Measurements from ENCODE around the gene GPATCH8. TPM values are rescaled to one million over a fixed set of nuclear protein-coding genes. Genes with fewer than 3 reads are reported as not detected.
"Not testable (repeated sequence)": the region's sequence is repeated elsewhere in the genome, so short reads cannot be mapped to it uniquely, and the experiment has no call there.

The GPATCH8 gene
- total RNA-seq, 1 experiment from 2014 or later = 23.2 TPM

DNA sequence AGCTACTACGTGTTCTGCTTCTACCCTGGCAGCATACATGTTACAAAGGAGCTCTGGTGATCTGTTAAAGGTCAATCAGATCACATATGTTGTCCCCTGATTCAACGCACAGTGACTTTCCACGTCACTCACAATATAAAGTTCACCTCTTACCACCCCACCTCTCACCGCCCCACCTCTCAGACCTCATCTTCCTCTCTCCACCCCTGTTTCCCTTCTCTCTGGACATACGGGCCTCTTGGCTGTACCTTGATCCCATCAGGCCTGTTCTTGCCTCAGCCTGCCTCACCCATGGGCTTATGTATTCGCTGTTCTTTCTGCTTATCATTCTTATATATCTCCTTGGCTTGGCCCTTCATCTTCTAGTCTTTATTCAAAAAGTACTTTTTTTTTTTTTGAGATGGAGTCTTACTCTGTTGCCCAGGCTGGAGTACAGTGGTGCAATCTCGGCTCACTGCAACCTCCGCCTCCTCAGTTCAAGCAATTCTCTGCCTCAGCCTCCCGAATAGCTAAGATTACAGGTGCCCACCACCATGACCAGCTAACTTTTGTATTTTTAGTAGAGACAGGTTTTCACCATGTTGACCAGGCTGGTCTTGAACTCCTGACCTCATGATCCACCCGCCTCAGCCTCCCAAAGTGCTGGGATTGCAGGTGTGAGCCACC is 3.9 kb upstream of the GPATCH8 start:
- peak; percentile 20 for DNase-seq
- not testable (repeated sequence) for H3K9me2 ChIP-seq (replicated peaks; ENCODE audit: insufficient read depth, low read length); H4K20me1 ChIP-seq (ENCODE audit: insufficient read depth, low read depth, low read length); H3K9me3 ChIP-seq (ENCODE audit: low read length); H2AFZ ChIP-seq (ENCODE audit: low read length); H3K36me3 ChIP-seq (ENCODE audit: insufficient read depth, low read length); H3K9ac ChIP-seq (ENCODE audit: low read length); H3K4me3 ChIP-seq (ENCODE audit: low read length); H3K4me2 ChIP-seq (ENCODE audit: low read depth, low read length, poor library complexity, severe bottlenecking); H3K27me3 ChIP-seq (ENCODE audit: low read length); H3K27ac ChIP-seq (ENCODE audit: low read length)
- Histone ChIP-seq H3K4me1 (ENCODE audit: low read length) (peaks cover 15% of the 10 kb centered on the region), H3K79me2 (ENCODE audit: low read length) (peaks cover 17% of the 10 kb centered on the region)

DNA sequence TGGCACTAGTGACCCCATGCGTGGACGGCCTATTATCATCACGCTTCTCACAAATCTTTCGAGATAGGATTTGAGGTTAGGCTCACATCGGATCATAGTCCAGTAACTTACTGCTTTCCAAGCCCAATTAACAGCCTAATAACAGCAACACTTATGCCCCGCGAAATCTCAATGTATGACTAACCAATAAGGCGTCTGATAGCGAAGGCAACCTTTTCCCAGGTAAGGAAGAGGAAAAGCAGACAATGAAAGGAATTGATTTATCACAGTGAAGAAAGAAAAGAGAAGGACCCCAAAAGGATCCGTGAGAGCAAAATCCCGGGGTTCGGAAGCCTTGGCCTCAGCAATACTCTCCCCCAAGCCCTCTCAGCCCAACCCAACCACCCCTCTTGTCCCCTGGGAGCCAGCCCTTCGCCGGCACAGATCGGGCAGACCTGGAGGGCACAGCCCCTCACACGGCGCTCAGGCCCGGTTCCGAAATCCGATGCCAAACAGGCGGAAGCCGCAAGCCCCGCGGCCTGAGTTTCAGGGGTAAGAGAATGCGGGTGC is 534 bp downstream of the GPATCH8 start:
- Histone ChIP-seq H3K36me3 (ENCODE audit: insufficient read depth, low read length) (peaks cover 17% of the 10 kb centered on the region), H2AFZ (ENCODE audit: low read length) (peak overlapping the region; percentile 55; the same call in 1 of the 2 replicates), H3K4me3 (ENCODE audit: low read length) (peak overlapping the region; percentile 75), H3K9ac (ENCODE audit: low read length) (peak overlapping the region; percentile 92), H3K79me2 (ENCODE audit: low read length) (peaks cover 61% of the 10 kb centered on the region), H3K9me2 (replicated peaks; ENCODE audit: insufficient read depth, low read length) (no peaks in the 10 kb centered on the region), H3K27me3 (ENCODE audit: low read length) (no peaks in the 10 kb centered on the region), H3K4me1 (ENCODE audit: low read length) (peaks cover 33% of the 10 kb centered on the region), H3K27ac (ENCODE audit: low read length) (peak overlapping the region; percentile 73), H3K9me3 (ENCODE audit: low read length) (no peaks in the 10 kb centered on the region), H4K20me1 (ENCODE audit: insufficient read depth, low read depth, low read length) (peaks cover 14% of the 10 kb centered on the region; the same call in 1 of the 2 replicates), H3K4me2 (ENCODE audit: low read depth, low read length, poor library complexity, severe bottlenecking) (peak overlapping the region; percentile 97)
- DNase-seq = peak; percentile 75

DNA sequence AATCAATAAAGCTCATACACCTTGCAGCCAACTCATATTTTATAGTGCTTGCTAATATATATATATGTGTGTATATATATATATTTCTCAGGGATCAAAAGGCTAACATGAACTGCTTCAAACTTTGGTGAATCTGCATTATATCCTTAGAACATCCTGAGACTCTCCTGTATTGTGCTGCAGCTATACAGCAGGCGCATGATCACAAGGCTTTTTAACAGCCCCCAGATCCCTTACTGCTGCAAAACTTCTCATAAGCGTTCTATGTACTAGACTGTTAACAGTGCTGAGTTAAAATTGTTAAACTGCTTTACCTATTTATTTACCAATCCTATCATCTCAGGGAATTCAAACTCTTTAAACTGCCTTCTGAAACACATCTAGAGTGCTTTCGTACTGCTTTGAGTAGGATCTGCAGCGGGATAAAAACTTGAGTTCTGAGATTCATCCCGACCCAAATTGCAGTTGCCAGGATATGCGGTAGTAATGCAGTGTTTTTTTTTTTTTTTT is 1.3 kb downstream of the GPATCH8 start:
- Histone ChIP-seq H3K9me2 (replicated peaks; ENCODE audit: insufficient read depth, low read length) (no peaks in the 10 kb centered on the region), H3K36me3 (ENCODE audit: insufficient read depth, low read length) (peaks cover 17% of the 10 kb centered on the region), H3K4me2 (ENCODE audit: low read depth, low read length, poor library complexity, severe bottlenecking) (peak overlapping the region; percentile 97), H3K9ac (ENCODE audit: low read length) (peak overlapping the region; percentile 92), H3K4me3 (ENCODE audit: low read length) (peak overlapping the region; percentile 75), H4K20me1 (ENCODE audit: insufficient read depth, low read depth, low read length) (peaks cover 14% of the 10 kb centered on the region; the same call in 1 of the 2 replicates), H3K27me3 (ENCODE audit: low read length) (no peaks in the 10 kb centered on the region), H3K4me1 (ENCODE audit: low read length) (peaks cover 33% of the 10 kb centered on the region), H3K9me3 (ENCODE audit: low read length) (no peaks in the 10 kb centered on the region), H3K79me2 (ENCODE audit: low read length) (peaks cover 69% of the 10 kb centered on the region), H2AFZ (ENCODE audit: low read length) (no peak overlapping the region), H3K27ac (ENCODE audit: low read length) (peak overlapping the region; percentile 73; the same call in 1 of the 2 replicates)
- DNase-seq = peak; percentile 47

DNA sequence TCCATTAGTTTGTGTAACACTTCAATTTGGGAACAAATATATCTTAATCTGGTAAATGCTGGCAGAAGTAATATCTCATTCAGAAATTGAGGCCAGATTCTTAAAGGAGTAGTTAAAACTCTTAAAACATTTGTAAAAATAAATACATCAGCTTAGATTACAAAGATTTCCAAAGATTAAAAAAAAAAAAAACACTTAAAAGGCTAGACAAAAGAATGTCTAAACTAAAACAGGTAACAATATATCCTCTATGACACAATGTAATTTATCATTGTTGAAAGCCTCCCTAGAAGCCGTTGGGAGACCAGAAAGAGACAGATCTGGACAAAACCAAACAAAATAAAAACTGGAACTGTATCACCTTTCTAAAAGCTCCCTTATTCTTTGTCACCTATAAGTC is 3.5 kb downstream of the GPATCH8 start:
- Histone ChIP-seq H3K9me2 (replicated peaks; ENCODE audit: insufficient read depth, low read length) (no peaks in the 10 kb centered on the region), H3K27ac (ENCODE audit: low read length) (no peak overlapping the region), H3K9ac (ENCODE audit: low read length) (no peak overlapping the region), H2AFZ (ENCODE audit: low read length) (no peak overlapping the region), H3K9me3 (ENCODE audit: low read length) (no peaks in the 10 kb centered on the region), H3K4me3 (ENCODE audit: low read length) (no peak overlapping the region), H3K4me2 (ENCODE audit: low read depth, low read length, poor library complexity, severe bottlenecking) (peak overlapping the region; percentile 42), H3K27me3 (ENCODE audit: low read length) (no peaks in the 10 kb centered on the region), H4K20me1 (ENCODE audit: insufficient read depth, low read depth, low read length) (peaks cover 14% of the 10 kb centered on the region; the same call in 1 of the 2 replicates), H3K79me2 (ENCODE audit: low read length) (peaks cover 91% of the 10 kb centered on the region), H3K4me1 (ENCODE audit: low read length) (peaks cover 33% of the 10 kb centered on the region), H3K36me3 (ENCODE audit: insufficient read depth, low read length) (peaks cover 18% of the 10 kb centered on the region)
- DNase-seq = no peak

DNA sequence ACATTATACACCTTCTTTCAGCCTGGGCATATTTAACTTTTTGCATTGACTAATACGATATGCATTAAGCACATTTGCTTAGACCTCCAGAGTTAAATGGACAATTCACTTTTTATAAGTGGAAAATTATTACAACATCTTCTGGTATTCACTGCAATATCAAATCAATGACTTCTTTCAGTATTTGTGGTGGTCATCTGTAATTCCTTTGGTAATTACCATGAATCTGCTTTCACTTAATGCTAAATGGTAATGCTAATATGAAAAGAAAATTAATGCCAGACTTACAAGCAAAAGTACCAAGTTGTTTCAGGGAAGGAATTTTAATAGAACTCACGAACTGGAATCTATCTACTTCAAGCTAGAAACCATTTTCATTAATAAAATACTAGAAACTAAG is 6.4 kb downstream of the GPATCH8 start:
- Histone ChIP-seq H3K36me3 (ENCODE audit: insufficient read depth, low read length) (peaks cover 31% of the 10 kb centered on the region), H3K27ac (ENCODE audit: low read length) (no peak overlapping the region), H3K4me3 (ENCODE audit: low read length) (no peak overlapping the region), H3K9ac (ENCODE audit: low read length) (no peak overlapping the region), H3K4me2 (ENCODE audit: low read depth, low read length, poor library complexity, severe bottlenecking) (no peak overlapping the region), H3K9me2 (replicated peaks; ENCODE audit: insufficient read depth, low read length) (no peaks in the 10 kb centered on the region), H4K20me1 (ENCODE audit: insufficient read depth, low read depth, low read length) (peaks cover 12% of the 10 kb centered on the region; the same call in 1 of the 2 replicates), H3K9me3 (ENCODE audit: low read length) (no peaks in the 10 kb centered on the region), H2AFZ (ENCODE audit: low read length) (no peak overlapping the region), H3K27me3 (ENCODE audit: low read length) (no peaks in the 10 kb centered on the region), H3K4me1 (ENCODE audit: low read length) (peaks cover 22% of the 10 kb centered on the region), H3K79me2 (ENCODE audit: low read length) (peaks cover 98% of the 10 kb centered on the region)
- no peak for DNase-seq

DNA sequence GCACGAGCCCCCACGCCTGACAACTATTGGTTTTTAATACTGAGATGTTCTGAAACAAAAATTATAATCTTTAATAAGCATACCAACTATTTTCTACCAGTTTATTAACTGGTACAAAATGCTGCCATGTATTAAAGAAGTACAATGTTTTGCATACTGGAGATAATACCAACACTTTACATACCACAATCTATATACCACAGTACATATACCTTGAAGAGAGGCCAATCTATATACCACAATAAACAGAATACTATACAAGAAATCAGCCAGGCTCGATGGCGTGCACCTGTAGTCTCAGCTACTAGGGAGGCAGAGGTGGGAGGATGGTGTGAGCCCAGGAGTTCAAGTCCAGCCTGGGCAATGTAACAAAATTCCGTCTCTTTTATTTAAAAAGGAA is 9.9 kb downstream of the GPATCH8 start:
- Histone ChIP-seq H3K9me3 (ENCODE audit: low read length) (no peaks in the 10 kb centered on the region), H3K4me1 (ENCODE audit: low read length) (peaks cover 17% of the 10 kb centered on the region), H3K9me2 (replicated peaks; ENCODE audit: insufficient read depth, low read length) (no peaks in the 10 kb centered on the region), H3K27ac (ENCODE audit: low read length) (no peak overlapping the region), H2AFZ (ENCODE audit: low read length) (no peak overlapping the region), H3K36me3 (ENCODE audit: insufficient read depth, low read length) (peaks cover 24% of the 10 kb centered on the region), H3K4me3 (ENCODE audit: low read length) (no peak overlapping the region), H3K9ac (ENCODE audit: low read length) (no peak overlapping the region), H3K79me2 (ENCODE audit: low read length) (peaks cover 98% of the 10 kb centered on the region), H4K20me1 (ENCODE audit: insufficient read depth, low read depth, low read length) (peaks cover 9% of the 10 kb centered on the region; the same call in 1 of the 2 replicates), H3K4me2 (ENCODE audit: low read depth, low read length, poor library complexity, severe bottlenecking) (no peak overlapping the region), H3K27me3 (ENCODE audit: low read length) (no peaks in the 10 kb centered on the region)
- DNase-seq = no peak

DNA sequence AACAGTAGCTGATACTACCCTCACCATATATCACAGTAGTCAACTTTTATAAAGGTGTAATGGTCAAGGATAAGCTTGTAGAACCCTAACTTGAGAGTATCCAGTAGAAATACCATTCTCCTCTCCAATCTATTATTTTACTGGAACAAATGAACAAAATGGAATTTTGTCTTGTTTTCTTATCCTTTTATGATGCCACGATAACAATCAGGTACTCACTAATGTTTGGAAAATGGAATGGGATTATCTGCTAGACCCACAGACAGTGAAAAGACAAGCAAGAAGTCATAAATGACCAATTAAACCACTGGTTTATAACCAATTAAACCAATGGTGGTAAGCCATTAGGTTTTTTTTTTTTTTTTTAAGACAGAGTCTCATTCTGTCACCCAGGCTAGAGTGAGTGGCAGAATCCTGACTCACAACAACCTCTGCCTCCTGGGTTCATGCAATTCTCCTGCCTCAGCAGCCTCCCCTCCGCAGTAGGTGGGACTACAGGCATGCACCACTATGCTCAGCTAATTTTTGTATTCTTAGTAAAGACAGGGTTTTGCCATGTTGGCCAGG is 10.4 kb downstream of the GPATCH8 start:
- peaks cover 5% of the 10 kb centered on the region; the same call in 1 of the 2 replicates for H4K20me1 ChIP-seq (ENCODE audit: insufficient read depth, low read depth, low read length)
- H3K4me1 ChIP-seq (ENCODE audit: low read length) = peaks cover 17% of the 10 kb centered on the region
- H3K4me2 ChIP-seq (ENCODE audit: low read depth, low read length, poor library complexity, severe bottlenecking) = no peak overlapping the region
- H3K9me3 ChIP-seq (ENCODE audit: low read length) = no peaks in the 10 kb centered on the region
- peaks cover 21% of the 10 kb centered on the region for H3K36me3 ChIP-seq (ENCODE audit: insufficient read depth, low read length)
- no peaks in the 10 kb centered on the region for H3K9me2 ChIP-seq (replicated peaks; ENCODE audit: insufficient read depth, low read length)
- no peaks in the 10 kb centered on the region for H3K27me3 ChIP-seq (ENCODE audit: low read length)
- peaks cover 97% of the 10 kb centered on the region for H3K79me2 ChIP-seq (ENCODE audit: low read length)
- H3K4me3 ChIP-seq (ENCODE audit: low read length) = no peak overlapping the region
- DNase-seq = no peak
- H3K9ac ChIP-seq (ENCODE audit: low read length) = no peak overlapping the region
- no peak overlapping the region for H2AFZ ChIP-seq (ENCODE audit: low read length)
- no peak overlapping the region for H3K27ac ChIP-seq (ENCODE audit: low read length)

DNA sequence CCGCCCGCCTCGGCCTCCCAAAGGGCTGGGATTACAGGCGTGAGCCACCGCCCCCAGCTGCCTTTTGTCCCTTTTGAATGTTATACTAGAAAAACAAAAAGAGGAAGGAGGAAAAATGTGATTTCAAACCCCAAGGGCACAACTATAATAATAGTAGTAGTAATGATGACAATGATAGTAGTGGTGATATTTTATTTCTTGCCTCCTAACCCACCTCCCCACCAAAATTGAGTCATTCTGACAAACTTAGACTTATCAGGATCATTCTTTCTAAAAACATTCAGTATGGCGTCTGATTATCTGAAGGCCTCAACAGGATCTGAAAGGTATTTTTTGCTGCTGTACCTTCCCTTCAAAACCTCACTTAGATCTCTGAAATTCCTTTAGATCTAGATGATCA is 13.6 kb downstream of the GPATCH8 start:
- no peak overlapping the region for H3K4me3 ChIP-seq (ENCODE audit: low read length)
- H3K4me1 ChIP-seq (ENCODE audit: low read length) = peaks cover 26% of the 10 kb centered on the region
- DNase-seq = no peak
- H4K20me1 ChIP-seq (ENCODE audit: insufficient read depth, low read depth, low read length) = peaks cover 6% of the 10 kb centered on the region; the same call in 1 of the 2 replicates
- H3K79me2 ChIP-seq (ENCODE audit: low read length) = peaks cover 97% of the 10 kb centered on the region
- no peaks in the 10 kb centered on the region for H3K9me2 ChIP-seq (replicated peaks; ENCODE audit: insufficient read depth, low read length)
- H3K4me2 ChIP-seq (ENCODE audit: low read depth, low read length, poor library complexity, severe bottlenecking) = peak overlapping the region; percentile 47
- H3K27ac ChIP-seq (ENCODE audit: low read length) = peak overlapping the region; percentile 39
- H2AFZ ChIP-seq (ENCODE audit: low read length) = no peak overlapping the region
- no peak overlapping the region for H3K9ac ChIP-seq (ENCODE audit: low read length)
- no peaks in the 10 kb centered on the region for H3K27me3 ChIP-seq (ENCODE audit: low read length)
- no peaks in the 10 kb centered on the region for H3K9me3 ChIP-seq (ENCODE audit: low read length)
- H3K36me3 ChIP-seq (ENCODE audit: insufficient read depth, low read length) = peaks cover 18% of the 10 kb centered on the region
